Measurements from ENCODE around the gene DPEP3. TPM values are rescaled to one million over a fixed set of nuclear protein-coding genes. Genes with fewer than 3 reads are reported as not detected.

The DPEP3 gene
- polyA plus RNA-seq, 3 donors, result 0.20 to 1.8 (median 0.25) TPM

- peaks cover 17% of the 10 kb centered on the region for H4K20me1 ChIP-seq (ENCODE audit: insufficient read depth, low read length)
- no peak overlapping the region for H3K9ac ChIP-seq (ENCODE audit: insufficient read depth, low read length, poor library complexity, severe bottlenecking)
- no peaks in the 10 kb centered on the region for H3K36me3 ChIP-seq (replicated peaks in 1 of 2; ENCODE audit: control insufficient read depth in 1 of 2, insufficient read depth in 2 of 2, low read length in 2 of 2)
- H3K9me3 Mint-ChIP-seq, result no peaks in the 10 kb centered on the region
- intact Hi-C loops (cut with micrococcal nuclease), result no loop called here
- peak overlapping the region in 1 of 7 donors; percentile 26 for H3K27ac Mint-ChIP-seq
- peaks cover 11% of the 10 kb centered on the region for H3K79me2 ChIP-seq (ENCODE audit: insufficient read depth, low read length)
- H2AFZ ChIP-seq (ENCODE audit: insufficient read depth, low read depth, low read length, poor library complexity, severe bottlenecking), result no peak overlapping the region
- no peak overlapping the region for H3K4me2 ChIP-seq (replicated peaks; ENCODE audit: extremely low read depth, low read length, poor library complexity, severe bottlenecking)
- 100% methylated on average over 3 of the region's 9 CpGs for WGBS (ENCODE audit: insufficient coverage)
- no peaks in the 10 kb centered on the region for H3K36me3 Mint-ChIP-seq
- TF ChIP-seq, protein P1, sequence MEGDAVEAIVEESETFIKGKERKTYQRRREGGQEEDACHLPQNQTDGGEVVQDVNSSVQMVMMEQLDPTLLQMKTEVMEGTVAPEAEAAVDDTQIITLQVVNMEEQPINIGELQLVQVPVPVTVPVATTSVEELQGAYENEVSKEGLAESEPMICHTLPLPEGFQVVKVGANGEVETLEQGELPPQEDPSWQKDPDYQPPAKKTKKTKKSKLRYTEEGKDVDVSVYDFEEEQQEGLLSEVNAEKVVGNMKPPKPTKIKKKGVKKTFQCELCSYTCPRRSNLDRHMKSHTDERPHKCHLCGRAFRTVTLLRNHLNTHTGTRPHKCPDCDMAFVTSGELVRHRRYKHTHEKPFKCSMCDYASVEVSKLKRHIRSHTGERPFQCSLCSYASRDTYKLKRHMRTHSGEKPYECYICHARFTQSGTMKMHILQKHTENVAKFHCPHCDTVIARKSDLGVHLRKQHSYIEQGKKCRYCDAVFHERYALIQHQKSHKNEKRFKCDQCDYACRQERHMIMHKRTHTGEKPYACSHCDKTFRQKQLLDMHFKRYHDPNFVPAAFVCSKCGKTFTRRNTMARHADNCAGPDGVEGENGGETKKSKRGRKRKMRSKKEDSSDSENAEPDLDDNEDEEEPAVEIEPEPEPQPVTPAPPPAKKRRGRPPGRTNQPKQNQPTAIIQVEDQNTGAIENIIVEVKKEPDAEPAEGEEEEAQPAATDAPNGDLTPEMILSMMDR (IDR thresholded peaks at IDR 0.05), result no peak
- H3K27ac ChIP-seq (ENCODE audit: low read depth in 1 of 2, low read length in 2 of 2), result no peak overlapping the region
- H3K27me3 ChIP-seq (ENCODE audit: control insufficient read depth in 2 of 2, insufficient read depth in 2 of 2, low read length in 2 of 2), result no peaks in the 10 kb centered on the region
- H3K4me3 ChIP-seq (replicated peaks in 1 of 3; ENCODE audit: low read depth in 2 of 3, low read length in 3 of 3), result no peak overlapping the region
- H3K27me3 Mint-ChIP-seq (ENCODE audit: low read depth in 3 of 3), result peaks cover 5 to 11% (median 9%) of the 10 kb centered on the region in 3 donors
- peaks cover 18 to 23% of the 10 kb centered on the region in 2 donors for H3K4me1 ChIP-seq (ENCODE audit: control insufficient read depth in 1 of 2, insufficient read depth in 2 of 2, low read length in 2 of 2)
- no peaks in the 10 kb centered on the region for H3K9me3 ChIP-seq (replicated peaks in 1 of 2; ENCODE audit: control insufficient read depth in 1 of 2, insufficient read depth in 1 of 2, low read length in 2 of 2)
- DNase-seq, result no peak
- H3K4me1 Mint-ChIP-seq, result peaks cover 24% of the 10 kb centered on the region
- H3K4me3 Mint-ChIP-seq, result peak overlapping the region in 1 of 2 donors; percentile 50
Observed at GRCh38 chr16:67971111-67971510, 9.2 kb downstream of the DPEP3 start.

DNA sequence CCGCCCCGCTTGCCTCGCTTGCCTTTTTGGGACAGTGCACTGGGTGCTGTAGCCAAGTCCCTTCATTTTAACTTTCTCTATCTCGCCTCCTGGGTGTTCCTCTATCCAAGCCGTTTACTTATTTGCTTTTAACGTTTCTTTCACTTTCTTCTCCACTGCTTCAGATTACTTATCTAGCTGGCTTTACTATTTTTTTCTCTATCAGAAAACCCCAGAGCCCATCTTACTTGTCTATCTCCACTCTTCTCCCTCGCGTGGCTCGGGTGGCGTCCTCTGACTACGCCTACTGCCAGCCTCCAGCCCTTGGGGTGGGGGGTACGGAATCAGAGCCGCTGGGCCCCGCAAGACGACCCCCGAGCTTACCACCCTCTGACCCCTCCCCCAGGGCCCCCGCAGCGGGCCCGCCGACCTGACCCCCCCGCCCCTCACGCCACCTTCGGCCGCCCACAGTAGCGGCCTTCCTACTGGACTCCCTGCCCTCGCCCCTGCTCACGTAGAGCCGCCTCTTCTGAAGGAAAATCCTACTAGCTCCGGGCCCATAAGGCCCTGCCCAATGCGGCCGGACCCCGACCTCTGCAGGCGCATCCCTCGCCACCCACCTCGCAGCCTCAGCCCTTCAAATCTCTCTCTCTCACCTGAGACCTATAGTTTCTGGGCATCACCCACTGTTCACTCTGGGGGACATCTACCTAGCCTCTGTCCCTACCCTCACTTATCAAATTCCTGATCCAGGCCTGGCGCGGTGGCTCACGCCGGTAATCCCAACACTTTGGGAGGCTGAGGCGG, 10.9 kb downstream of the DPEP3 start:
- Histone ChIP-seq H3K27ac (ENCODE audit: low read depth in 1 of 2, low read length in 2 of 2) (peak overlapping the region in 1 of 2 donors; percentile 63), H4K20me1 (ENCODE audit: insufficient read depth, low read length) (peaks cover 34% of the 10 kb centered on the region), H3K9me3 (replicated peaks in 1 of 2; ENCODE audit: control insufficient read depth in 1 of 2, insufficient read depth in 1 of 2, low read length in 2 of 2) (no peaks in the 10 kb centered on the region), H3K36me3 (replicated peaks in 1 of 2; ENCODE audit: control insufficient read depth in 1 of 2, insufficient read depth in 2 of 2, low read length in 2 of 2) (no peaks in the 10 kb centered on the region), H3K4me1 (ENCODE audit: control insufficient read depth in 1 of 2, insufficient read depth in 2 of 2, low read length in 2 of 2) (peaks cover 18 to 24% of the 10 kb centered on the region in 2 donors), H3K27me3 (ENCODE audit: control insufficient read depth in 2 of 2, insufficient read depth in 2 of 2, low read length in 2 of 2) (no peaks in the 10 kb centered on the region), H2AFZ (ENCODE audit: insufficient read depth, low read depth, low read length, poor library complexity, severe bottlenecking) (peak overlapping the region; percentile 93), H3K4me2 (replicated peaks; ENCODE audit: extremely low read depth, low read length, poor library complexity, severe bottlenecking) (peak overlapping the region; percentile 90), H3K9ac (ENCODE audit: insufficient read depth, low read length, poor library complexity, severe bottlenecking) (peak overlapping the region; percentile 79), H3K79me2 (ENCODE audit: insufficient read depth, low read length) (peaks cover 18% of the 10 kb centered on the region), H3K4me3 (replicated peaks in 1 of 3; ENCODE audit: low read depth in 2 of 3, low read length in 3 of 3) (peak overlapping the region; percentile 83 to 91 (median 91))
- peaks cover 26% of the 10 kb centered on the region for H3K4me1 Mint-ChIP-seq
- no peaks in the 10 kb centered on the region for H3K9me3 Mint-ChIP-seq
- peak overlapping the region in 6 of 7 donors; percentile 28 to 82 (median 58) for H3K27ac Mint-ChIP-seq
- peak overlapping the region; percentile 98 to 99 for H3K4me3 Mint-ChIP-seq
- TF ChIP-seq, protein P1 (IDR thresholded peaks at IDR 0.05), result no peak
- peak in 1 of 3 donors; percentile 6 for DNase-seq
- H3K27me3 Mint-ChIP-seq (ENCODE audit: low read depth in 3 of 3), result peaks cover 5 to 6% (median 6%) of the 10 kb centered on the region in 3 donors
- H3K36me3 Mint-ChIP-seq, result peaks cover 0 to 10% of the 10 kb centered on the region in 2 donors
- intact Hi-C loops (cut with micrococcal nuclease), result no loop called here
- 50% methylated on average over 32 of the region's 40 CpGs for WGBS (ENCODE audit: insufficient coverage)

All from CD14-positive monocyte (primary cell).